ENCODE measurements around the gene CFAP221. TPM values are rescaled to one million over a fixed set of nuclear protein-coding genes. Genes with fewer than 3 reads are reported as not detected.

The CFAP221 gene
- total and polyA plus RNA-seq, 7 donors: 0.07 TPM; not detected in 6

- WGBS, 2 donors: 88 to 92% methylated on average over 3 of the region's 3 CpGs
- peak overlapping the region in 2 of 4 donors; percentile 47 to 51 for H3K27ac ChIP-seq
- H3K36me3 ChIP-seq: peaks cover 0 to 45% (median 11%) of the 10 kb centered on the region in 4 donors
- peaks cover 0 to 35% (median 15%) of the 10 kb centered on the region in 4 donors for H3K4me1 ChIP-seq
- intact Hi-C loops (cut with DNase I): no loop called here
- no peak overlapping the region for H3K4me3 ChIP-seq
- TF ChIP-seq POLR2A (IDR thresholded peaks at IDR 0.05) (no peak), EP300 (IDR thresholded peaks at IDR 0.05) (no peak), POLR2AphosphoS5 (IDR thresholded peaks at IDR 0.05) (no peak), CTCF (IDR thresholded peaks at IDR 0.05) (no peak)
- H3K9me3 ChIP-seq: no peaks in the 10 kb centered on the region
- peak; percentile 10 for DNase-seq
- no peaks in the 10 kb centered on the region for H3K27me3 ChIP-seq
Measured at GRCh38 chr2:119684518-119684917, 140.3 kb downstream of the CFAP221 start.

GRCh38 chr2:119688616-119689015 lies 144.4 kb downstream of the CFAP221 start:
- TF ChIP-seq POLR2AphosphoS5 (IDR thresholded peaks at IDR 0.05) (no peak), POLR2A (IDR thresholded peaks at IDR 0.05) (no peak), CTCF (IDR thresholded peaks at IDR 0.05) (no peak), EP300 (IDR thresholded peaks at IDR 0.05) (no peak)
- Histone ChIP-seq H3K36me3 (peaks cover 0 to 42% (median 7%) of the 10 kb centered on the region in 4 donors), H3K27me3 (no peaks in the 10 kb centered on the region), H3K4me1 (peaks cover 0 to 11% (median 6%) of the 10 kb centered on the region in 4 donors), H3K27ac (no peak overlapping the region), H3K4me3 (no peak overlapping the region), H3K9me3 (no peaks in the 10 kb centered on the region)
- DNase-seq: no peak
- 96% methylated on average over 12 of the region's 12 CpGs for WGBS, 2 donors
- intact Hi-C loops (cut with DNase I): no loop called here

- Histone ChIP-seq H3K4me3 (no peak overlapping the region), H3K27ac (no peak overlapping the region), H3K9me3 (no peaks in the 10 kb centered on the region), H3K36me3 (peaks cover 0 to 42% (median 7%) of the 10 kb centered on the region in 4 donors), H3K27me3 (no peaks in the 10 kb centered on the region), H3K4me1 (peaks cover 0 to 5% (median under 1%) of the 10 kb centered on the region in 4 donors)
- 90 to 96% methylated on average over 4 of the region's 4 CpGs for WGBS, 2 donors
- no peak for TF ChIP-seq EP300 (IDR thresholded peaks at IDR 0.05)
- TF ChIP-seq POLR2AphosphoS5 (IDR thresholded peaks at IDR 0.05): no peak
- TF ChIP-seq CTCF (IDR thresholded peaks at IDR 0.05): no peak
- no peak for TF ChIP-seq POLR2A (IDR thresholded peaks at IDR 0.05)
- intact Hi-C loops (cut with DNase I): no loop called here
- no peak for DNase-seq
Measured at GRCh38 chr2:119689218-119689617, 145.0 kb downstream of the CFAP221 start.

GRCh38 chr2:119691189-119691588 lies 146.9 kb downstream of the CFAP221 start:
- WGBS, 2 donors: 75 to 83% methylated on average over 7 of the region's 7 CpGs
- no peaks in the 10 kb centered on the region for H3K9me3 ChIP-seq
- peaks cover 0 to 20% (median 16%) of the 10 kb centered on the region in 4 donors for H3K4me1 ChIP-seq
- intact Hi-C loops (cut with DNase I): no loop called here
- H3K36me3 ChIP-seq: peaks cover 0 to 38% (median 7%) of the 10 kb centered on the region in 4 donors
- TF ChIP-seq CTCF (IDR thresholded peaks at IDR 0.05): no peak
- no peak for TF ChIP-seq EP300 (IDR thresholded peaks at IDR 0.05)
- TF ChIP-seq POLR2A (IDR thresholded peaks at IDR 0.05): no peak
- TF ChIP-seq POLR2AphosphoS5 (IDR thresholded peaks at IDR 0.05): no peak
- H3K27ac ChIP-seq: no peak overlapping the region
- H3K4me3 ChIP-seq: no peak overlapping the region
- H3K27me3 ChIP-seq: no peaks in the 10 kb centered on the region
- DNase-seq: peak; percentile 32

Measured in sigmoid colon (tissue), 7 donors.